GM13976 (cell line): ENCODE measurements around the gene FNBP1L.

ENCODE experiments used
- DNase-seq: peaks from one replicate; pipeline ENCODE4 v3.0.0; 2012; ENCODE audit warnings: low spot score
- CTCF ChIP-seq: IDR thresholded peaks from 2 replicates; pipeline ENCODE4 v1.5.1; 2012; ENCODE audit warnings: borderline replicate concordance, mild to moderate bottlenecking; ENCODE audit not compliant: insufficient read depth; ENCODE audit errors: extremely low read depth, missing control alignments, control extremely low read depth
- in situ Hi-C: fragments of 300-500 bp; cut with MboI; formaldehyde crosslinking; loops from one replicate; pipeline ENCODE4 v1.12.0; 2022; ENCODE audit warnings: low sequenced_read_pairs, mixed read lengths, inconsistent platforms; ENCODE audit not compliant: unreplicated experiment

FNBP1L gene

GRCh38 chr1:93490357-93490756, 42.4 kb downstream of the FNBP1L start:
- in situ Hi-C loops = no loop called here
- no peak for DNase-seq
- TF ChIP-seq CTCF = no peak

GRCh38 chr1:93495911-93496310, 48.0 kb downstream of the FNBP1L start:
- no peak for DNase-seq
- no peak for TF ChIP-seq CTCF
- in situ Hi-C loops = no loop called here

- TF ChIP-seq CTCF = no peak
- no peak for DNase-seq
- in situ Hi-C loops = no loop called here
Observed at GRCh38 chr1:93496520-93496919, 48.6 kb downstream of the FNBP1L start.

- no peak for TF ChIP-seq CTCF
- in situ Hi-C loops = no loop called here
- no peak for DNase-seq
Observed at GRCh38 chr1:93499075-93499474, 51.2 kb downstream of the FNBP1L start.

DNA sequence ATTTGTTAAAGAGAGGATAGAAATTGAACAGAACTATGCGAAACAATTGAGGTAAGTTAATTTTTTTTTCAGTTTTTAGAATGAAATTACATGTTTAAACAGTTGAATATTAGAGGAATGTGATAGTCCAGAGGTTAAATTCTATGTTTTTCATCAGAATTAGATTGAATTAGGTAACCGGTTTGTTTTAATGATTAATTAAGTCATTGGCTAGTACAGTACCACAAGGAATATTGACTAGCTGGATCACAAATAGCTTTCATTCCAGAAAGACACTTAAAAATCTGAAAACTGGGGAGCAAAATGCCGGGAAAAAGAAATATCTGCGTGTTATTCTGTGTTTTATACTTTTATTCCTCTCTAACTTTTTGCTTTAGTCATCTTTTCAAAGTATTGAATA, 51.6 kb downstream of the FNBP1L start:
- no peak for TF ChIP-seq CTCF
- in situ Hi-C loops = no loop called here
- no peak for DNase-seq

GRCh38 chr1:93500275-93500674, 52.4 kb downstream of the FNBP1L start:
- TF ChIP-seq CTCF = no peak
- in situ Hi-C loops = no loop called here
- DNase-seq = no peak

GRCh38 chr1:93501399-93501798, 53.5 kb downstream of the FNBP1L start:
- in situ Hi-C loops = no loop called here
- DNase-seq = no peak

More at GRCh38 chr1:93501399-93501798, 53.5 kb downstream of the FNBP1L start:
- TF ChIP-seq CTCF = no peak
